ENCODE measurements around the gene TSPO. TPM values are rescaled to one million over a fixed set of nuclear protein-coding genes. Genes with fewer than 3 reads are reported as not detected.

TSPO gene
- total and polyA plus RNA-seq, 2 of the 13 experiments (the other 11 are each of a cell fraction or from before 2014, with no cell fraction given): 0.46 to 1.4 TPM

GRCh38 chr22:43186272-43187170 is 35.2 kb downstream of the TSPO start, which contains the start of gene TTLL12 (continued):
- TF ChIP-seq PRDM4 (CRISPR knock-in tag; IDR thresholded peaks at IDR 0.05; ENCODE audit: borderline replicate concordance) (no peak), ZNF382 (CRISPR knock-in tag; IDR thresholded peaks at IDR 0.05; ENCODE audit: borderline replicate concordance) (no peak), SKIL (CRISPR knock-in tag; IDR thresholded peaks at IDR 0.05; ENCODE audit: borderline replicate concordance) (no peak), CBX2 (IDR thresholded peaks at IDR 0.05; ENCODE audit: low read depth, low read length) (no peak), CBX2 (CRISPR knock-in tag; IDR thresholded peaks at IDR 0.05; ENCODE audit: low read depth) (no peak), ZNF503 (CRISPR knock-in tag; IDR thresholded peaks at IDR 0.05) (no peak), PHF20 (CRISPR knock-in tag; IDR thresholded peaks at IDR 0.05) (no peak), MTERF4 (CRISPR knock-in tag; IDR thresholded peaks at IDR 0.05) (no peak), RBM39 (IDR thresholded peaks at IDR 0.05; ENCODE audit: low read depth, low read length, poor library complexity, severe bottlenecking) (no peak), IRX3 (CRISPR knock-in tag; IDR thresholded peaks at IDR 0.05; ENCODE audit: borderline replicate concordance, low read depth) (no peak), TFDP1 (CRISPR knock-in tag; IDR thresholded peaks at IDR 0.05; ENCODE audit: borderline replicate concordance) (peak; percentile 49; the same call in 1 of the 2 replicates), MYC (CRISPR knock-in tag; IDR thresholded peaks at IDR 0.05; ENCODE audit: borderline replicate concordance) (peak; percentile 84), MLX (CRISPR knock-in tag; IDR thresholded peaks at IDR 0.05) (no peak), HOXA3 (CRISPR knock-in tag; IDR thresholded peaks at IDR 0.05) (peak; percentile 40), ZNF766 (CRISPR knock-in tag; IDR thresholded peaks at IDR 0.05; ENCODE audit: borderline replicate concordance) (peak; percentile 70; the same call in 1 of the 2 replicates), ZNF691 (CRISPR knock-in tag; IDR thresholded peaks at IDR 0.05; ENCODE audit: borderline replicate concordance, low read depth) (no peak), ZNF761 (CRISPR knock-in tag; conservative IDR thresholded peaks at IDR 0.05) (no peak)

All from HepG2 (cell line).